T-helper 2 cell treated with Interferon-gamma antibody and Interleukin-4, amounts not matched to agents 100 ng/mL and 5 ng/mL, for 36 hours (primary cell): ENCODE data around the gene ZMPSTE24. TPM values are rescaled to one million over a fixed set of nuclear protein-coding genes. Genes with fewer than 3 reads are reported as not detected.

Source experiments
- intact Hi-C: fragments of 100-400 bp; cut with micrococcal nuclease; formaldehyde crosslinking; loops from one replicate; pipeline ENCODE4 v1.15.1; 2023
- total RNA-seq: library from RNA; stranded (reverse); gene quantifications from 2 replicates; pipeline ENCODE4 v1.2.3, GENCODE V29; 2022

The ZMPSTE24 gene
- total RNA-seq, 1 donor from 2014 or later = 33.9 TPM

DNA sequence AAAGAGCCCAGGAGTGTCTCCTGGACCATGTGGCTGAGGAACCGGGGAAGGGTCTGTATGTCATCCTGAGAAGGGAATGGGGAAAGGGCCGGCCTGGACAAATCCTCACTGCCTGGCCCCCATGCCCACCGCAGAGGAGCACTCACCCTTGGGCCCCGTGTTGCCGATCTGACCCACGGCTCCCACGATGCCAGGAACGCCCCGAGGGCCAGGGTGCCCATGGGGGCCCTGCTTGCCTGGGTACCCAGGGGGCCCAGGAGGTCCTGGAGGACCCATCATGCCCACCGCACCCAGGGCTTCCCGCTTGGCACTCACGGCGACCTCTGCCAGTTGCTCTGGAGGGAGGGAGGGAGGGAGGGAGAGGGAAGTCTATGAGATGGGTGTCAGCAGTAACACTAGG, 44.4 kb downstream of the ZMPSTE24 start:
- intact Hi-C loops = no loop called here

DNA sequence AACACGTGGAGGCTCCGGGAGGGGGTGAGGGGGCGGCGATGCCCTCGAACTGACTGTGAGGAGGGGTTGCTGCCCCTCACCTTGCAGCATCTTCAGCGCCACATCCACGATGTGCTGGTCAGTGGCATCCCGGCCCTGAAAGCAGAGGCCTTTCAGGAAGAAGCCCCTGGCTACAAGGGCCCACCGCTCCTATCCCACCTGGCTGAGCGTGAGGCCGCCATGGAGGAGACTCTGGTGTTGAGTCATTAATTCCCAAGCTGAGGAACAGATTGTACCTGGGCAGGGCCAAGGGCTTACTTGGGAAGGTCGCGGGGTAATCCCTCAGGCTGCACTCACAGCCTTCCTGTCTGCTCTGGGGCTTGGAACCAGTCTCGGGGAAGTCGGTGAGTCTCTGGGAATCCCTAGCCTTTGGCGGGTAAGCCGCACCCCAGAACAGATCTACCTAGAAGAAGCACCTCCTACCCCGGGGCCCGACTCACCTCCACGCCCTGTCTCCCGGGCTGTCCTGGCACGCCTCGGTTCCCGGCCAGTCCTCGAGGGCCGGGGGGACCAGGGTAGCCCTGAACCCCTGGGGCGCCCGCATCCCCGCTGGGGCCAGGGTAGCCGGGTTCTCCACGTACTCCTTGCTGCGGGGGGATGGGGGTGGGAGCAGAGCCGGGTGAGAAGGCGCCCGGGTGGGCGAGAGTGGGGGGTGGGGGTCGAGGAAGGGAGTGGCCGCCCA, 45.2 kb downstream of the ZMPSTE24 start:
- intact Hi-C loops = no loop called here

DNA sequence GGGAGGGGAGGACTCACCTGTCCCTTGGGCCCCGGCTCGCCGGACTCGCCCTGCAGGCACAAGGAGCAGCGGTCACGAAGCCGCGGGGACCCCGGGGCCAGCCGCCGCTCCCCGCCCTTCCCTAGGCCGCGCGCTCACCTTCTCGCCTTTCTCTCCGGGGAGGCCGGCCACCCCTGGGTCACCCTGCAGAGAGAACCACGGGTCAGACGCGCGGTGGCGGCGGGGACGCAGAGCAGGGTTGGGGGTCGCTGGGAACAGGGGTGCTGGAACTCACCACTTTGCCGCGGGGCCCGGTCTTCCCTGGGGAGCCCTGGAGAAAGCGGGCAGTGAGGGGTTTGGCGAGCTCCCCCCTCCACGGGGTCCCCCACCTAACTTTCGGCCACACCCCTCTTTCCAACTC, 45.8 kb downstream of the ZMPSTE24 start:
- intact Hi-C loops = no loop called here

DNA sequence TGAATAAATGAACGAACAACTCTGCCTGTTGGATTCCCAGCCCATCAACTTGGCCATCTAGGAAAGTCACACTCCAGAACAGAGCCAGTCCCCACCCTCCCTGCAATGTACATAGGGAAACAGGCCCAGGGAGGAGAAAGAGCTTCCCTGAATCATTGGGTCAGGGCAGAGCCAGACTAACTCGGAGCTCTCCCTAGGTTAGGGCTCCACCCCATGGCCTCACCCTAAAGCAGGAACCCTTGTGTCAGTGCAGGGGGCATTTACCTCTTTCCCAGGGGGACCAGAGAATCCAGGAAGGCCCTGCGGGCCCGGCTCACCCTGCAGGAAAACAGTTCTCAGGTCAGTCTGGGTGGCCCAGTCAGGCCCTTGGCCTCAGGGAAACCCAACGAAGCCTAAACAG, 47.4 kb downstream of the ZMPSTE24 start:
- intact Hi-C loops = no loop called here

DNA sequence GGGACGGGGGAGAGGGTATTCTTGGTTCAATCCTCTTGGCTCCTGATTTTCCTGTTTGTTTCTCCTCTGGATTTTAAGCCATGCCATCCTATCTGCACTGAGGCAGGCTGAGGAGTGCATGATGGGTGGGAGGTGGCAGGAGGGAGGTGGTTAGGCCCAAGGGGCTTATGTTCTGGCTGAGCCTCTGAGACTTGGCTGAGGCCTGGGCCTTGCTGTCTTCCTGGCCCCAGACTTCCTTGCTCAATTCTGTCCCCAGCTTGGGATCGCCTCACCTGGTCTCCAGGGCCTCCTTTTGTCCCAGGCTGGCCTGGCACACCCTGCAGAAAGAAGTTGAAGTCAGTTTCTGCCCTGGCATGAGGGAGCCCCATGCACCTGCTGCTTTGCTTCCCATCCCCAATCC, 47.8 kb downstream of the ZMPSTE24 start:
- intact Hi-C loops = no loop called here

DNA sequence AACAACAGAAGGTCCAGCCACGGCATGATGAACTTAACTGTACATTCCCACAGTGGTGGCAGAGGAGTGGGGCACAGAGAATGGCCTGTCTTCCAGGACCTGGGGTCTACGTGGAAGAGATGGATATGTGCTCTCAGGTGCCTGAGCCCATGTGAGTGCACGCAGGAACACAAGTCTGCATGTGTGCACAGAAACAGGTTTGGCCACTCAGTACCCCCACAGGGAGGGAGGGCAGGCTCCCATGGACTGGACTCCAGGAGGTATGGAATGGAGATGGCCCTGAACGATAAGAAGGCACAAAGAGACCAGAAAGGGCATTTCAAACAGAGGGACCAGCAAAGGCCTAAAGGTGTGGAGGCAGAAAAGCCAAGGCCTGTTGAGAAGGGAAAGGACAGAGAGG, 48.3 kb downstream of the ZMPSTE24 start:
- intact Hi-C loops = no loop called here

DNA sequence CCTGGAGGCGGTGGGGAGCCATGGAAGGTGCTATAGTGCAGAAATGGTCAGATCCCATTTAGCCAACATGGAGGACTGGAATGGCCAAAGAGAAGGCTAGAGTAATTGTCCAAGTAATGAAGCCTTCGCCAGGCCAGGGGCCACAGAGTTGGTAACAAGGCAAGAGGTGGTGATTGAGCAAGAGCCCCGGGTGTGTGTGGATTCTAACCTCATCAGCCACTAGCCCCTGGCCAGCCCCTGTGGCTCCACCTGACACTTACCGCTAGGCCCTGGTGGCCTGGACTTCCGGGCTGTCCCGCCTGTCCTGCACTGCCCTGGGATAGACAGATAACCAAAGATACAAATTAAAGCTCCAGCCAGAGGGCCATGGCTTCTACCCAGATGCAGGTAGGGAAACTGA, 49.1 kb downstream of the ZMPSTE24 start:
- intact Hi-C loops = no loop called here

DNA sequence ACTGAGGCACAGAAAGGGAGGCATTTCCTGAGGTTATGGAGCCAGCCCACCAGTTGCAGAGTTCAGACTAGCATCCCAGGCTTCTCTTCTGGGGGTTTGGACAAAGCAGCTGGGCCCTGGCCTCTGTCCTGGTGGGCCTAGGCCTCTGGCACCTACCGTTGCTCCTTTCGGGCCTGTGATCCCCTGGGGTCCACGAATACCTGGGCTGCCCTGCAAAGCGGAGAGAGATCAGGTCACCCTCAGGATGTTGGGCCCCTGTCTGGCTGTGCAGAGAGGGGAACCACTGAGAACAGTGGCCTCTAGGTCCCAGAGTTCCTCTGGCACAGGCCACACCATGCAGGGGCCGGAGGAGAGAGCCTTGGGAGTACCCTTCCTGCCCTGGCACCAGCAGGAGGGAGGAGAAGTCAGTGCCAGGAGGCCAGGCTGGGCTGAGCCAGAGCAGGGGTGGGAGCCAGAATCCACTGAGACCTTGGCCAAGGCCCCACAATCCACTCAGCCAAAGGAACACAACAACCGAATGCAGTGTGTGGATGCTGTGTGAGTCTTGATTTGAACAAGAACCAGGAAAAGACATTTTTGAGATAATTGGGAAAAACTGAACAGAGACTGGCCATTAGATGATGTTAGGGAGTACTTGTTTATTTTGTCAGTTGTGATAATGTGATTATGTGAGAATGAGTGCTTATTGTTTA, 50.1 kb downstream of the ZMPSTE24 start:
- intact Hi-C loops = no loop called here

DNA sequence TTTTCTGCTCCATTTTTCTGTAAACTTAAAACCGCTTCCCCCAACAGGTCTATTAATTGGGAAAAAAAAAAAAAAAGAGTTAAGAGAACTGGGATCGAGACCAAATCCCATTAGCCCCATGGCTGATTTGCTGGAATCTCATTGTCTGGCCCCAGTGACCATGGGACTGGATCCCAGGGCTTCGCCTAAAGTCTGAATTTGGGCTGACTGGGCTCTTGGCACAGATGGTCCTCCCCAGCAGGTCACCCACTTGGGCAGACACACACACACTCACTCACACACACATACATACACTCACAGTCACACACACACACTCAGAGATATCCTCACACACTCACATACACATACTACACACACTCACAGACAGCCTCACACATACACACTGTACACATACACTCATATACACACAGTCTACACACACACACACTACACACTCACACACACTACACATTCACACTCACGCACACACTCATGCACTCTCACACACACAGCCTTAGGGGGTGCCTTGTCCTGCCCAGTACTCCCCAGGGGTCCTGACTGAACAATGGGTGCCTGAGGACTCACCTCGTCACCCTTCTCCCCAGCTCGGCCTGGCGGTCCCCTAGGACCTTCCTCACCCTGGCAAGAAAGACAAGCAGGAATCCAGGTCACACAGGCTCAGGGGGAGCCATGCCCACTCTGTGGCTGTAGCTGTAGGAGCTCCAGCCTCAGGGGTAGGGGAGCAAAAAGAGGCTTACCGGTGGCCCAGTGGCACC, 51.5 kb downstream of the ZMPSTE24 start:
- intact Hi-C loops = no loop called here

DNA sequence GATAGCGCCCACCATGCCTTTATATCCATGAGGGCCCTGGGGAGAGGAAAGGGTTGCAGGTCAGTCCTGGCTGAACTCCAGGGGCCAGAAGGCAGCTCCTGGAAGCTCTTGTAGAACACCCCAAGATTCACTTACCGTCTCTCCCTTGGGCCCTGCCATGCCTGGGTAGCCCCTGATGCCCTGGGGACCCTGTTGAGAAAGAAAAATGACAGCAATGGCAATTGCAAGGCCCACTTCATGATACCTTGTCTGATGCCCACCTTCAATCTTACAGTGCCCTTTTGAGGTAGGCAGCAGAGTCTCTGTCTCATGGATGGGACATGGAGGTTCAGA, 52.1 kb downstream of the ZMPSTE24 start:
- intact Hi-C loops = no loop called here

DNA sequence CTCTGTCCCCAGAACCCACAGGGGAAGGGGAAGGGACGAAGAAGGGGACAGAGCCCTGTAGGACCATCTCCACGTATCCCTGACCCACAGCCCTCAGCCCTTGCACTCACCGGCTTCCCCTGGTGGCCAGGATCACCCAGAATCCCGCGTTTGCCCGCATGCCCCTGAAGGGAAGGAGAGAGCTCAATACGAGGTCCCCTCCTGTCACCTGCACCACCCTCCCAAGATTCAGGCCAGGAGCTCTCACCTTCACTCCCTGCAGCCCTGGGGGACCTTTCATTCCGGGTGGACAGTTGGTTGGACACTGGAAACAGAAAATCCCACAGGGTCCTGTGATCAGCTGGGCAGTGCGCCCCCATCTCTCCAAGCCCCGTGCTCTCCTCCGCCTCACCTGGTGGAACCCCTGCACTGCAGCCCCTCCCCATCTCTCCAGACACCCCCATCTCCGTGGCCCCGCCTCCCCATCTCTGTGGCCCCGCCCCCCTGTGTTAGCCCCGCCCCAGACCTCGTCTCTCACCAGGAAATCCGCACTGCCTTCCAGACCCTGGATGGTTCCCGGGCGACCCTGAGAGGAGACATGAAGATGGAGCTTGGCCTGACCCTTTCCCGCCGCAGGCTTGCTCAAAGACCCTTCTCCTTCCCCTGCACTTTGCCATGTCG, 53.1 kb downstream of the ZMPSTE24 start:
- intact Hi-C loops = no loop called here

DNA sequence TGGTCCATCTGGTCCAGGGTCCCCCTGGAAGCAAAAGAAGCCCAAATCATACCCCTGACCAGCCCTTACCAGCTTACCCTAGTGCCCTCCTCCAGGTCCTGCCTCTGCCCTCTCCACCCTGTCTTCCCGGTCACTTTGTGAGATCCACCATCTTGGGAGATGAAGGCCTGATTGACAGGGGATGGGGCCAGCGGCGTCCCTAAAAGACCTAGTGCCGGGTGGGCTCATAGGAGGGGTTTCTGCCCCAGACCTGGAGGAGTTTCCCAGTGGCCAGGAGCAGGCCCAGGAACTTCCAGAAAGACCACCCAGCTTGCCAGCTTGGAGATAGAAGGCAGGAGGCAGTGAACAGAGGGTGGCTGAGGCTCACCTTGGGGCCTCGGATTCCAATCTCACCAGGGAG, 53.7 kb downstream of the ZMPSTE24 start:
- intact Hi-C loops = no loop called here

DNA sequence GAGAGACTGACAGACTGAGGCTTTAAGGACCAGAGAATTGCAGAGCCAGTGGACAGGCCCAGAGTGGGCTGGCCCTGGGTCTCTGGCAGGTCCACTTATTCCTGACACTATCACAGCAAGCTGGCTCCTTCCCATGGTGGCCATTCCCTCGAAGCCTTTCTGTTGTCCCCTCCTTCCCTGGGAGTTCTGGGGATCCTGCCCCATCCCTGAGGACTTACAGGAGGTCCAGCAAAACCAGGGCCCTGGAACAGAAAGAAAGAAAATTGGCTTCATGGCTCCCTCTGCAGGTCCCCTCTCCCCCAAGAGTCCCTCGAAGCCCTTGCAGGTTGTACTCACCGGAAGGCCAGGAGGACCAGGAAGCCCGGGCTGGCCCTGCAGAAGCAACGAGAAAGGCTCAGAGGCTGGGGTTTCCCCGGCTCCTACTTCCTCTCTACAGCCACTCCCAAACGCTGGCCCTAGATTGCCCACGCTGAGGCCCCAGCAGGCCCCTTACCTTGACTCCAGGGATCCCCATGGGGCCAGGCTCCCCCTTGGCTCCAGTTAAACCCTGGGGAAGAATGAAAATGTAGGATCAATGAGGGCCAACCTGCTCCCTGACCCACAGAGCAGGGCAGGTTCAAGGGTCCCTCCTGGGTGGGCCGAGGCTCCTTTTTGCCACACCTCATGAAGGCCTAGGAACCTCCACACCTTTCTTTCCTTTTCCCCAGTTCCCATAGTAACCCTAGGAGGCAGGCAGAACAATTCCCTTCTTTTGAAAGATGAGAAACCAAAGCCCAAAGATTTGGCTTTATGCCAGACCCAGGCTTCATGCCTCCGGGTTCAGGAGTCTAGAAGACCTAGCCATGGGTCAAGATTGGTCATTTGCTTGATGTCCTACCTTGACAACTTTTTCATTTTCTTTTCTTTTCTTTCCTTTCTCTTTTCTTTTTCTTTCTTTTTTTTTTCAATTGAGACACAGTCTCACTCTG, 54.5 kb downstream of the ZMPSTE24 start:
- intact Hi-C loops = no loop called here

DNA sequence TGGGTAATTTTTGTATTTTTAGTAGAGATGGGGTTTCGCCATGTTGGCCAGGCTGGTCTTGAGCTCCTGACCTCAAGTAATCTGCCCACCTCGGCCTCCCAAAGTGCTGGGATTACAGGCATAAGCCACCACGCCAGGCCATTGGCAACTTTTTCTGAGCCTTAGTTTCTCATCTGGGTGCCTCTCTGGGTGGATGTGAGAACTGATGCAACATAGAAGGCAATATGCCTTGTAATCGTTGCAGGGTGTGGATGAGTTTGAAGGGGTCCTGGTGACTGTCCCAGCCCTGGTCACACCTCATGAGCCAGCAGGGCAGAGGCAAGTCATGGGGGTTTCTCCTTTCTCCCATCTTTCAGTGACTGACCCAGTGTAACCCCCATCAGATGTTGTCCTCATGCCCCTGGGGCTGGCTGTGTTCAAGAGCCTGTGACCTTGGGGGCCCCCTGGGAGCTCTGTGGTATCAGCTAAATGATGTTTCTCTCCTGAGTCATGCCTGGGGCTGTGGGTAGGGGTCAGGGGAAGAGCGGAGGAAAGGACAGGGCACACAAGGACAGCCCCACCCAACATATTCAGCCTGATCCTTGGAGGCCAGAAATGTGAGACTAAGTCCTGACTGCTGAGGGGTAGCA, 55.4 kb downstream of the ZMPSTE24 start:
- intact Hi-C loops = no loop called here

DNA sequence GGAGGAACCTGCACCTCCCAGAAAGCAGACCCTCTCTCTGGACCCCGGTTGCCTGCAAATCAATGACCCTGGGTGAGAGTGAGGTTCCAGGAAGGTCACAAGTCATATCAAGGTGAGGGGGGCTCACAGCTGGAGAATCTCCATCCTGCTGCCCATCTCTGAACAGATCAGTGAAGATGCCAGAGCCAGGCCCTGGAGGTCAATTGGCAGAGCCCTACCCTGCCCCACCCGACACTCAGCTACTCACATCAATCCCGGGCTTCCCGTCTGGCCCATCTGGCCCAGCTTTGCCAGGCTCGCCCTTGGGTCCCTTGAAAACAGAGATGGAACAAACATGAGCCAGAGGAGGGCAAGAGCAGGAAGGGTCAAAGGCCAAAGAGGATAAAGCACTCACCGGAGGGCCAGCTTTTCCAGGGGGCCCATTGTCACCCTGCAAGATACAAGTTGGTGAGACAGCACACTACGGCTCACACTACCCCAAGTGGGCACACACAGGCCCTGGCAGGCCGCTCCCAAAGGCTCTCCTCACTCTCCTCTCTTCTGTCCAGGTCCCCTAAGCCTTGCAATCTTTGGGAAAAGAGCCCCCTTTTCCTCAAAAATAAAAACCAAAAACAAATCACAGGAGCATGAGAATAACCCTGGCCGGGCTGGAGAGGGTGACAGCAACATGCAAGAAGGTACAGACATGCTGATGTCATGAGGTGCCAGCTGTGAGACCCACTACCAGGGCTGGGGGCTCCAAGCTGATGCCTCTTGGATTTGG, 56.1 kb downstream of the ZMPSTE24 start:
- intact Hi-C loops = loop anchor here (2.0 kb wide), 1 partner anchor 55 kb away; the partner anchor contains the start of gene ZMPSTE24

DNA sequence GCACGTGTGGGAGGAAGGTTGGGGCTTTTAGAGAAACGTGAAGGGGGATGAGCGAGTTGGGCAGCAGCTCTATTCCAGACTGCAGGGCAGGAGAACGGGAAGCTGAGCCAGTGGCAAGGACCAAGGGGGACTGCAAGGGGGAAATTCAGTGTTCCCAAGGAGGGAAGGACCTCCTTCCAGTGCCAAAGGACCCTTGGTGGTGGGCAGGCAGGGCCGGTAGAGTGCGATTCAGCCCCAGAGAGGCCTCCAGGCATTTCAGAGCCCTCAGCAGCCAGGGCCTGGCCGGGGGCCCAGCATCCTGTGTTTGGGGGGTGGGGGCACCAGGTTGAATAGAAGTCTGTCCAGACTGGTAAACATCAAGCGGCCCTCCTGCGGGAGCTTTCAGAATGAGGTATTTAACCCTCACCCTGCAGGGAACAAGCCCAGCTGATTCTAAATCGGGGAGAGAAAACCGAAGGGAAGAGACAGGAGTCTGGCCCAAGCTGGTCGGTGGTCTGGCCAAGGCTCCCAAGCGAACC, 56.7 kb downstream of the ZMPSTE24 start:
- intact Hi-C loops = loop anchor here (1.0 to 5.0 kb wide), 3 partner anchors 56 to 162 kb away; partner anchors contain the start of gene ZMPSTE24

DNA sequence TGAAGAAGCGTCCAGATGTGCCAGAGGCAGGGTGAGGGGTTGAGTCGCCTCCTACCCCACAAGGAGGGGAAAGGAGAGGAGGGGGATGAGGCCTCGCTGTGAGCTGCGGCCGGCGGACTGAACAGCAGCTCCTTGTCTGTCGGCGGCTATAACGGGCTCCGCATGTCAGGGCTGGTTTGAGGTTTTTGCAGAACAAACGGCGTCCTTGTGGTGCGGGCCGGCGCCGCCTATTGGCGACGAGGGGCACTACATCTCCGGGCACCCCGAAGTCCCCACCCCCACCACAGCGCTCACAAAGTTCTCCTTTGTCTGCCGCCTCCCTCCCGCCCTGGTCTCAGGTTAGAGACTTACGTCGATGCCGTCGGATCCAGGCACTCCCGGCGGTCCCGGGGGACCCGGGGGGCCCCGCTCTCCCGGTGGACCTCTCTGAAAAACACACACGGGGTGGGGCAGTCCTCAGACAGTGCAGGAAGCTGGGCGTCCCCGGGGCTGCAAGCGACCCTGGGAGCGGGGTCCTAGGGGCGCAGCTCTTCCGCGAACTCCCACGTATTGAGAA, 57.3 kb downstream of the ZMPSTE24 start:
- intact Hi-C loops = loop anchor here (1.0 to 5.0 kb wide), 3 partner anchors 57 to 163 kb away; partner anchors contain the start of gene ZMPSTE24

DNA sequence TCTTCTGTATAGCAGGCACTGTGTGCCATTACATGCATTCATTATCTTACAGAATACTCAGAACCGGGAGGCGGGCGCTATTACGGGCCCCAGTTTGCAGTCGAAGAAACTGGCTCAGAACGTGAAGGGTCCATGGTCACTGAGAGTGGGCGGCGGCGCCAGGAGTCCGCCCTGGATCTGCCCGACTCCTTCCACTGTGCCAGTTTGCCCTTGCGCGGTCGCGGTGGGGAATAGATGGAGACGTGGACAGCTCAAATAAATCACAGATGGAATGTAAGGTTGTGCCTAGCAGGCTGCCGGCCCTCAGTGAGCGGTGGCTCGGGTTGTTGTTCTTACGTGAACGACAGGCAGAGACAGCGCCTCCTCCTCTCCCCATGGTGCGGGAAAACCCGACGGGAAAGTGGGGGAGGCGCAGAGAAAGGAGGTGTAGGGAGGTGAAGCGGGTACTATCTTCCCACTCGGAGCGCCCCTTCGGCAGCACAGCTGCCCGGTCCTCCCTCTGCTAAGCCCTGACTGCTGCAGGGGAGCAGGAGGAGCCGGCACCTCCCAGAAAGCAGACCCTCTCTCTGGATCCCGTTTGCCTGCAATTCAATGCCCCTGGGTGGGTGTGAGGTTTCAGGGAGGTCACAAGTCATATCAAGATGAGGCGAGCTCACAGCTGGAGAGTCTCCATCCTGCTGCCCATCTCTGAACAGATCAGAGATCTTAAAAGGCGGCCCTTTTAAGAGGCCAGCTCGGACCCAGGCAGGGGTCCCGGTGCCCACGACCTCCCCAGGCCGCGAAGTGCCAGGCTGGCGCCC, 58.0 kb downstream of the ZMPSTE24 start:
- intact Hi-C loops = loop anchor here (1.0 to 5.0 kb wide), 3 partner anchors 57 to 164 kb away; partner anchors contain the start of gene ZMPSTE24
